ENCODE data around the gene PKP2.

PKP2 gene

GRCh38 chr12:32743264-32743663 is 153.3 kb downstream of the PKP2 start:
- DNase-seq: no peak

GRCh38 chr12:32742133-32742532 is 154.4 kb downstream of the PKP2 start:
- no peak for DNase-seq
